ENCODE measurements around the gene GTF2H4.

GTF2H4 gene

DNA sequence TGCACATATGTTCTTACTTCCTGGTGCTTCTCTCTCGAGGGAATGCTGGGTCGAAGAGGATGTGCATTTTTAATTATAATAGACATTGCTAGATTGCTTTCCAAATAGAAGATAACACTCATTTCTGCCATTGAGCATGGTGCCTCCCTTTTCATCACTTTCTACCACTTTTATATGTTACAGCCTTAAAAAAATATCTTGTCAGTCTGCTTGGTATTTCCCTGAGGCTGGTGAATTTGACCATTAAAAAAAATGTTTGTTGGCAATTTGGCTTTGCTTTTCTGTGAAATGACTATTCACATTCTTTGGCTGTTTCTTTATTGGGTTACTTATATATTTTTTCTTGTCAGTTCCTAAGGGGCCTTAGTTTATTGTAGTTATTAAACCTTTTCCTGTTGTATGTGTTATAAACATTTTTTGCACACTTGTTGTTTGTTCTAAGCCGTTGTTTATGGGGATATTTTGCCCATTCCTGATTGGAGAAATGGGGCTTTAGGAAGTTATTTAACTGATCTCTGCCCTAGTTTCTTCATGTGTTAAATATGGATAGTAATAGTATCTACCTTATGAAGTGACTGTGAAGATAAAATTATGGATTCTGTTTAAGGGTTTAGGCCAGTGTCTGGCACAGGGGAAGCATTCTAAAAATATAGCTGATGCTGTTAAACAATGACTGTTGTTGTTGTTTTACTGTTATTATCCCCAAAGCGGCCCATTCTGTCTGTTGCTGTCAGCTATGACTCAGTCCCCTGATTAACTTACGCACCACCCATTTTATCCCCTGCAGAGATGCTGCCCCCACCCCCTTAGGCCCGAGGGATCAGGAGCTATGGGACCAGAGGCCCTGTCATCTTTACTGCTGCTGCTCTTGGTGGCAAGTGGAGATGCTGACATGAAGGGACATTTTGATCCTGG is 19.8 kb upstream of the GTF2H4 start:
- DNase-seq (ENCODE audit: low read depth in 2 of 2), result peak; percentile 68 to 76
- TF ChIP-seq, protein P1, sequence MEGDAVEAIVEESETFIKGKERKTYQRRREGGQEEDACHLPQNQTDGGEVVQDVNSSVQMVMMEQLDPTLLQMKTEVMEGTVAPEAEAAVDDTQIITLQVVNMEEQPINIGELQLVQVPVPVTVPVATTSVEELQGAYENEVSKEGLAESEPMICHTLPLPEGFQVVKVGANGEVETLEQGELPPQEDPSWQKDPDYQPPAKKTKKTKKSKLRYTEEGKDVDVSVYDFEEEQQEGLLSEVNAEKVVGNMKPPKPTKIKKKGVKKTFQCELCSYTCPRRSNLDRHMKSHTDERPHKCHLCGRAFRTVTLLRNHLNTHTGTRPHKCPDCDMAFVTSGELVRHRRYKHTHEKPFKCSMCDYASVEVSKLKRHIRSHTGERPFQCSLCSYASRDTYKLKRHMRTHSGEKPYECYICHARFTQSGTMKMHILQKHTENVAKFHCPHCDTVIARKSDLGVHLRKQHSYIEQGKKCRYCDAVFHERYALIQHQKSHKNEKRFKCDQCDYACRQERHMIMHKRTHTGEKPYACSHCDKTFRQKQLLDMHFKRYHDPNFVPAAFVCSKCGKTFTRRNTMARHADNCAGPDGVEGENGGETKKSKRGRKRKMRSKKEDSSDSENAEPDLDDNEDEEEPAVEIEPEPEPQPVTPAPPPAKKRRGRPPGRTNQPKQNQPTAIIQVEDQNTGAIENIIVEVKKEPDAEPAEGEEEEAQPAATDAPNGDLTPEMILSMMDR (IDR thresholded peaks at IDR 0.05; ENCODE audit: low read depth, low read length), result no peak
- H3K4me3 ChIP-seq (replicated peaks in 1 of 2; ENCODE audit: low read depth in 2 of 2, low read length in 2 of 2), result no peak overlapping the region

DNA sequence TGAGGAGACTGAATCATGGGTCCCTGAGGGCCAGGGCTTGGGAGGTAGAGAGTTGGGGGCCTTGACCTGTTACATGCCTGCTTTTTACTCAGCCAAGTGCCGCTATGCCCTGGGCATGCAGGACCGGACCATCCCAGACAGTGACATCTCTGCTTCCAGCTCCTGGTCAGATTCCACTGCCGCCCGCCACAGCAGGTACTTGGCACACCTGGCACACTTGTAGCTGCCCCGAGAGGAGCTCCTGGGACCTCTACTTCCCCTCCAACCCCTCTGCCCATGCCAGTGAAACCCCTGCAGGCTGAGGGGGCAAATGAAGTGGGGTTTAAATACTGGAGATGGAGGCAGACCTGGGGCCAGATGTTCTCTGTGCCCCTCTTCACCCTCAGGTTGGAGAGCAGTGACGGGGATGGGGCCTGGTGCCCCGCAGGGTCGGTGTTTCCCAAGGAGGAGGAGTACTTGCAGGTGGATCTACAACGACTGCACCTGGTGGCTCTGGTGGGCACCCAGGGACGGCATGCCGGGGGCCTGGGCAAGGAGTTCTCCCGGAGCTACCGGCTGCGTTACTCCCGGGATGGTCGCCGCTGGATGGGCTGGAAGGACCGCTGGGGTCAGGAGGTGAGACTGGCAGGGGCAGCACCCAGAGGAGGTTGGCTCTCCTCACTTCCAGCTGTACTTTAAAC is 19.1 kb upstream of the GTF2H4 start:
- no peak overlapping the region for H3K4me3 ChIP-seq (replicated peaks in 1 of 2; ENCODE audit: low read depth in 2 of 2, low read length in 2 of 2)
- DNase-seq (ENCODE audit: low read depth in 2 of 2), result no peak
- TF ChIP-seq, protein P1 (IDR thresholded peaks at IDR 0.05; ENCODE audit: low read depth, low read length), result no peak

DNA sequence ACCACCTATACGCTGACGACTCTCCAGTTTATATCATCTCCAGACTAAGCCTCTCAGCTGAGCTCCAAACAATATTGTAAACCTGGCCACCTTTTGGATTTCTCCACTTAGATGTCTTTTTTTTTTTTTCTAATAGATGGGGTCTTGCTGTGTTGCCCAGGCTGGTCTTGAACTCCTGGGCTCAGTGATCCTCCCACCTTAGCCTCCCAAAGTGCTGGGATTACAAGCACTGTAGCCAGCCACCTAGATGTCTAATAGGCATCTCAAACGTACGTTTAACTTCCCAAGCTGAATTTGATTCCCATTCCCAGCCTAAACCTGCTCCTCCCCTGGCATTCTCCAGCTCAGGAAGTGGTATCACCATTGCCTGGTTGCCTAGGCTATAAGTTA is 18.5 kb upstream of the GTF2H4 start:
- no peak for DNase-seq (ENCODE audit: low read depth in 2 of 2)
- H3K4me3 ChIP-seq (replicated peaks in 1 of 2; ENCODE audit: low read depth in 2 of 2, low read length in 2 of 2), result no peak overlapping the region
- TF ChIP-seq, protein P1 (IDR thresholded peaks at IDR 0.05; ENCODE audit: low read depth, low read length), result no peak

DNA sequence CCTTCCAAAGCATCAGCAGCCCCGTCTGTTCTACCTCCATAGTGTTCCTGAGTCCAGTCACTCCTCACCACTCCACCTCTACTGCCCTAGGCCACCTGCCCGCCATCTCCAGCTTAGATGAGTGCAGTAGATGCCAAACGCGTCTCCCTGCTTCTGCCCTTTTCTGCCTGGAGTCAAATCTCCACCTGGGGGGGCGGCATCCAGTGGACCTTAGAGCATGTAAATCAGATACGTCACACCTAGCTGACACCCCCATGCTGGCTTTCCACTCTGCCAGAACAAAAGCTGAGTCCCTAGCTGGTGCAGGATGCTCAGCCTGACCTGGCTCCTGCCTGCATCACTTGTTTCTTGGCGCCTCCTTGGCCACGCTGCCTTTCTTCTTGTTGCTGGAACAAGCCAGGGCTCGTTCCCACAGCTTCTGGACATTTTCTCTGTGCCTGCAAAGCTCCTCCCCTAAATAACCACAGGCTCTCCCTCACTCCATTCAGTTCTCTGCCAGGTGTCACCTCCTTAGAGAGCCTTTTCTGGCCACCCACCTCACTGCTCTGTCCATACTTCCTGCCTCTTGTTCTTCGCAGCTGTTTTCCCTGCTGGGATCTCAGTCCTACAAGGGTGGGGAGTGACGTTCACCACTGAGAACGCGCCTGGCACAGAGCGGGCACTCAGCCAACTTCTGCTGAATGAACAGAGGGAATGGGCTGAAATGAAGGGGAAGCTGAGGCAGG is 17.9 kb upstream of the GTF2H4 start:
- no peak overlapping the region for H3K4me3 ChIP-seq (replicated peaks in 1 of 2; ENCODE audit: low read depth in 2 of 2, low read length in 2 of 2)
- no peak for DNase-seq (ENCODE audit: low read depth in 2 of 2)
- TF ChIP-seq, protein P1 (IDR thresholded peaks at IDR 0.05; ENCODE audit: low read depth, low read length), result no peak

DNA sequence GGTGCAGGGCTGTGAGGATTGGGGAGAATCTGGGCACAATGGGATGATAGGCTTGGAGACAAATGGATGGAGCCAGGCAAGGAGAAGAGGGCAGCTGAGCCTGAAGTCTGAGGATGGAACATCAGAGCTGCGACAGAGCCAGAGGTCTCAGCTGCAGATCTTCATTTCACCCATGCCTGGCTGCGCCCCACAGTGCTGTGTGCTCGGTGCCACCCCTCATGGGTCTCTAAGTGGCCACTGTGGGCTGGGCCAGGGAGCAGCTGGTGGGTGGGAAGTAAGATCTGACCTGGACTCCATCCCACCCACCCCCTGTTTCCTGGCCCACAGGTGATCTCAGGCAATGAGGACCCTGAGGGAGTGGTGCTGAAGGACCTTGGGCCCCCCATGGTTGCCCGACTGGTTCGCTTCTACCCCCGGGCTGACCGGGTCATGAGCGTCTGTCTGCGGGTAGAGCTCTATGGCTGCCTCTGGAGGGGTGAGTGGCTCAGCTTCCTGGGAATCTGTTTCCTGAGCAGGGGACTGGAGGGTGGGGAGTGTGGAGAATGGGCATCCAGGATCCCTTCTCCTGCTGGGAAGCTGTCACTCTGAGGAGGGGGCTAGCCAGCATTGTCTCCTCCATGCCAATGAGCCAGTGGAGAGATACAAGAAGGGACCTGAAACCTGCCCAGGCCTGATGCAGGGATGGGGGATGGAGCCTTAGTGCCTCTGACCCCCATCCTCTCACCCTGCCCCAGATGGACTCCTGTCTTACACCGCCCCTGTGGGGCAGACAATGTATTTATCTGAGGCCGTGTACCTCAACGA is 17.2 kb upstream of the GTF2H4 start:
- no peak for DNase-seq (ENCODE audit: low read depth in 2 of 2)
- TF ChIP-seq, protein P1 (IDR thresholded peaks at IDR 0.05; ENCODE audit: low read depth, low read length), result no peak
- no peak overlapping the region for H3K4me3 ChIP-seq (replicated peaks in 1 of 2; ENCODE audit: low read depth in 2 of 2, low read length in 2 of 2)

DNA sequence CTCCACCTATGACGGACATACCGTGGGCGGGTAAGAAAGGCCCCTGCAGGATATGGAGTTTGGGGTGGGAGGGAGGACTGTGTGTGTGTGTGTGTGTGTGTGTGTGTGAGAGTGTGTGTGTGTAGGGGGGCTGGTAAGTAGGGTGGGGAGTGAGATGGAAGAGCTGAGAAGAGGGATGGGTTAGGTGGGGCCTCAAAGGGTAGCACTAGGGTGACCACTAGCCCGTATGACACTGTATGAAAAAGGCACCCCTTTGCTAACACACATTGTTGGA is 16.6 kb upstream of the GTF2H4 start:
- no peak for DNase-seq (ENCODE audit: low read depth in 2 of 2)
- TF ChIP-seq, protein P1 (IDR thresholded peaks at IDR 0.05; ENCODE audit: low read depth, low read length), result no peak
- no peak overlapping the region for H3K4me3 ChIP-seq (replicated peaks in 1 of 2; ENCODE audit: low read depth in 2 of 2, low read length in 2 of 2)
